Measurements from ENCODE around the gene RWDD3.

GRCh38 chr1:95229706-95230105 lies 4.3 kb upstream of the RWDD3 start:
- TF ChIP-seq CTCF (IDR thresholded peaks at IDR 0.05; ENCODE audit: poor library complexity) (no peak), EZH2 (IDR thresholded peaks at IDR 0.05; ENCODE audit: borderline replicate concordance) (no peak), EZH2phosphoT487 (IDR thresholded peaks at IDR 0.05; ENCODE audit: low read depth, severe bottlenecking, unreplicated experiment) (no peak)
